Kidney (tissue), 14 donors: ENCODE data around the gene OTOP3. TPM values are rescaled to one million over a fixed set of nuclear protein-coding genes. Genes with fewer than 3 reads are reported as not detected.

Experiments
- DNase-seq, 5 donors: peaks; one replicate each; pipeline ENCODE4 v3.0.0-alpha.2; 2013 to 2020
- FAIRE-seq: peaks from 2 replicates; lab custom pipeline; 2012; peaks lifted over from hg19 to GRCh38; lab: Jason Lieb, UNC
- H3K27ac ChIP-seq, 2 donors: one replicate each; pipeline ENCODE4 v1.7.0; 2013; ENCODE audit warnings: low read depth in 2 of 2, low read length in 2 of 2, inconsistent platforms in 1 of 2
- H3K27me3 ChIP-seq: one replicate; pipeline ENCODE4 v1.7.1; 2013; ENCODE audit warnings: low read length, inconsistent platforms; ENCODE audit not compliant: control insufficient read depth, insufficient read depth
- H3K36me3 ChIP-seq, 3 donors: one replicate each; pipeline versions ENCODE4 v1.7.0 to v1.7.1; 2013; ENCODE audit warnings: low read length in 3 of 3, control low read depth in 1 of 3, inconsistent platforms in 1 of 3; ENCODE audit not compliant: insufficient read depth in 3 of 3, control insufficient read depth in 2 of 3
- H3K4me1 ChIP-seq, 3 donors: one replicate each; pipeline versions ENCODE4 v1.7.0 to v1.7.1; 2013; ENCODE audit warnings: low read length in 3 of 3, inconsistent platforms in 1 of 3, low read depth in 1 of 3; ENCODE audit not compliant: control insufficient read depth in 2 of 3, insufficient read depth in 2 of 3
- H3K4me3 ChIP-seq, 3 donors: one replicate each; pipeline versions ENCODE4 v1.7.0 to v1.8.1; 2013; ENCODE audit warnings: low read length in 3 of 3, control low read depth in 1 of 3, inconsistent platforms in 1 of 3
- H3K9ac ChIP-seq, 3 donors: one replicate each; pipeline versions ENCODE4 v1.7.0 to v1.7.1; 2013; ENCODE audit warnings: low read length in 3 of 3, control low read depth in 1 of 3, inconsistent platforms in 1 of 3
- H3K9me3 ChIP-seq, 3 donors: one replicate each; pipeline versions ENCODE4 v1.7.0 to v1.7.1; 2013; ENCODE audit warnings: low read length in 3 of 3, control low read depth in 1 of 3, inconsistent platforms in 1 of 3; ENCODE audit not compliant: control insufficient read depth in 2 of 3, insufficient read depth in 1 of 3
- CTCF ChIP-seq: IDR thresholded peaks from 3 replicates; pipeline ENCODE4 v1.5.1; 2012; ENCODE audit warnings: mild to moderate bottlenecking, moderate library complexity, borderline replicate concordance; ENCODE audit not compliant: insufficient read depth; ENCODE audit errors: extremely low read depth
- intact Hi-C: fragments of 100-400 bp; cut with DNase I; formaldehyde crosslinking; loops from one replicate; pipeline ENCODE4 v1.11.1; 2022
- polyA plus RNA-seq: library from polyadenylated mRNA; stranded (reverse); fragments of 350-450 nt; fragmentation: Illumina TruSeq; extraction: RNeasy Lipid Tissue Mini Kit (QIAGEN cat#74804); gene quantifications from one replicate; pipeline ENCODE4 v1.2.3, GENCODE V29; 2014; ENCODE audit warnings: low read depth, low replicate concordance; ENCODE audit not compliant: insufficient read depth
- total RNA-seq: library from RNA; stranded (reverse); fragmentation: NEBNext Ultra II Directional; extraction: Animal tissue kit (Norgen Biotek cat#: 25700); gene quantifications from one replicate; pipeline ENCODE4 v1.2.1, GENCODE V29; 2021
- donor health status: control.
- donor health status: control.
- donor health status: control.
- donor health status: control.
- donor health status: control.
- donor health status: DM: yes; HTN: yes; CAD: no.
- donor health status: Normal renal cell carcinoma (clear cell type).

The OTOP3 gene
- total and polyA plus RNA-seq, 2 donors from 2014 or later = not detected

- Histone ChIP-seq H3K4me3 (no peak overlapping the region), H3K9me3 (no peaks in the 10 kb centered on the region), H3K27ac (no peak overlapping the region), H3K36me3 (no peaks in the 10 kb centered on the region), H3K9ac (peak overlapping the region in 1 of 3 donors; percentile 34), H3K27me3 (no peaks in the 10 kb centered on the region), H3K4me1 (peaks cover 0 to 2% (median 0%) of the 10 kb centered on the region in 3 donors)
- FAIRE-seq (no peak), DNase-seq (peak; percentile 87 to 94 (median 91))
- peak; percentile 83 for TF ChIP-seq CTCF
- intact Hi-C loops = no loop called here
Measured at GRCh38 chr17:74961657-74962350, 26.1 kb downstream of the OTOP3 start.

- FAIRE-seq = no peak
- DNase-seq = peak in 1 of 5 donors; percentile 43
- H3K4me3 ChIP-seq = no peak overlapping the region
- intact Hi-C loops = no loop called here
- TF ChIP-seq CTCF = no peak
- H3K9ac ChIP-seq = no peak overlapping the region
- no peaks in the 10 kb centered on the region for H3K36me3 ChIP-seq
- H3K27ac ChIP-seq = no peak overlapping the region
- no peaks in the 10 kb centered on the region for H3K9me3 ChIP-seq
- peaks cover 0 to 2% (median 0%) of the 10 kb centered on the region in 3 donors for H3K4me1 ChIP-seq
- H3K27me3 ChIP-seq = no peaks in the 10 kb centered on the region
Measured at GRCh38 chr17:74962622-74963394, 27.1 kb downstream of the OTOP3 start.

- Histone ChIP-seq H3K27ac (no peak overlapping the region), H3K4me3 (no peak overlapping the region), H3K9me3 (no peaks in the 10 kb centered on the region), H3K9ac (no peak overlapping the region), H3K36me3 (no peaks in the 10 kb centered on the region), H3K27me3 (no peaks in the 10 kb centered on the region), H3K4me1 (peaks cover 0 to 2% (median 0%) of the 10 kb centered on the region in 3 donors)
- intact Hi-C loops = no loop called here
- no peak for FAIRE-seq
- no peak for TF ChIP-seq CTCF
- DNase-seq = peak in 1 of 5 donors; percentile 40
Measured at GRCh38 chr17:74963656-74964055, 28.0 kb downstream of the OTOP3 start.
